Hematopoietic multipotent progenitor cell treated with erythropoietin and hydrocortisone succinate and interleukin-3 and kit ligand, for 8 days (in vitro differentiated cells): ENCODE results near the gene FTL.

ENCODE experiments used
- DNase-seq: peaks from one replicate; pipeline ENCODE4 v3.0.0-alpha.2; 2015

Gene FTL

GRCh38 chr19:48946463-48947257 lies 18.4 kb upstream of the FTL start:
- no peak for DNase-seq

GRCh38 chr19:48947258-48947542 lies 17.9 kb upstream of the FTL start:
- DNase-seq: no peak

GRCh38 chr19:48950159-48950558 lies 14.9 kb upstream of the FTL start:
- no peak for DNase-seq

- DNase-seq: no peak
These were observed 14.1 kb upstream of the FTL start for GRCh38 chr19:48950830-48951519.

GRCh38 chr19:48953141-48953540 lies 12.0 kb upstream of the FTL start:
- DNase-seq: no peak

GRCh38 chr19:48953990-48954594 lies 11.0 kb upstream of the FTL start:
- no peak for DNase-seq

GRCh38 chr19:48954595-48955307 lies 10.4 kb upstream of the FTL start, which contains the start of gene BAX:
Gene BAX, plus strand, starts transcription at chr19:48954875. Its CDS starts 54 bp downstream, at chr19:48954929.
- peak; percentile 99 for DNase-seq

- no peak for DNase-seq
These were observed 9.7 kb upstream of the FTL start for GRCh38 chr19:48955308-48955958.

- DNase-seq: no peak
These were observed 7.1 kb upstream of the FTL start for GRCh38 chr19:48958006-48958405.

- no peak for DNase-seq
These were observed 5.5 kb upstream of the FTL start for GRCh38 chr19:48959341-48960239.

- no peak for DNase-seq
These were observed 4.0 kb upstream of the FTL start for GRCh38 chr19:48961051-48961649.

GRCh38 chr19:48961673-48962028 lies 3.5 kb upstream of the FTL start:
- no peak for DNase-seq

GRCh38 chr19:48962029-48962848 lies 2.9 kb upstream of the FTL start:
- DNase-seq: peak; percentile 89

GRCh38 chr19:48962849-48963165 lies 2.3 kb upstream of the FTL start:
- DNase-seq: no peak

GRCh38 chr19:48963371-48964204 lies 1.5 kb upstream of the FTL start:
- DNase-seq: peak; percentile 86

GRCh38 chr19:48964205-48965039 lies 687 bp upstream of the FTL start:
- peak; percentile 30 for DNase-seq

GRCh38 chr19:48965806-48966540 lies 864 bp downstream of the FTL start:
- DNase-seq: peak; percentile 94
